ENCODE results near the gene ZNF467. TPM values are rescaled to one million over a fixed set of nuclear protein-coding genes. Genes with fewer than 3 reads are reported as not detected.

The ZNF467 gene
- total RNA-seq, 1 donor from 2014 or later = 6.8 TPM

- DNase-seq (ENCODE audit: extremely low read depth, low read depth, low spot score) = no peak
These were observed 15.0 kb upstream of the ZNF467 start for GRCh38 chr7:149788300-149788851.

GRCh38 chr7:149787428-149788299, 14.3 kb upstream of the ZNF467 start:
- DNase-seq (ENCODE audit: extremely low read depth, low read depth, low spot score) = no peak

GRCh38 chr7:149785983-149786382, 12.6 kb upstream of the ZNF467 start:
- no peak for DNase-seq (ENCODE audit: extremely low read depth, low read depth, low spot score)

GRCh38 chr7:149785402-149785801, 12.0 kb upstream of the ZNF467 start:
- no peak for DNase-seq (ENCODE audit: extremely low read depth, low read depth, low spot score)

- DNase-seq (ENCODE audit: extremely low read depth, low read depth, low spot score) = no peak
These were observed 10.8 kb upstream of the ZNF467 start for GRCh38 chr7:149784251-149784608.

- no peak for DNase-seq (ENCODE audit: extremely low read depth, low read depth, low spot score)
These were observed 10.2 kb upstream of the ZNF467 start for GRCh38 chr7:149783386-149784250.

GRCh38 chr7:149782682-149783345, 9.4 kb upstream of the ZNF467 start:
- DNase-seq (ENCODE audit: extremely low read depth, low read depth, low spot score) = no peak

GRCh38 chr7:149781921-149782320, 8.5 kb upstream of the ZNF467 start:
- DNase-seq (ENCODE audit: extremely low read depth, low read depth, low spot score) = no peak

- no peak for DNase-seq (ENCODE audit: extremely low read depth, low read depth, low spot score)
These were observed 7.4 kb upstream of the ZNF467 start for GRCh38 chr7:149780636-149781419.

- no peak for DNase-seq (ENCODE audit: extremely low read depth, low read depth, low spot score)
These were observed 6.7 kb upstream of the ZNF467 start for GRCh38 chr7:149780056-149780455.

GRCh38 chr7:149779502-149779805, 6.1 kb upstream of the ZNF467 start:
- no peak for DNase-seq (ENCODE audit: extremely low read depth, low read depth, low spot score)

- DNase-seq (ENCODE audit: extremely low read depth, low read depth, low spot score) = no peak
These were observed 5.5 kb upstream of the ZNF467 start for GRCh38 chr7:149778696-149779501.

GRCh38 chr7:149778327-149778637, 4.9 kb upstream of the ZNF467 start:
- DNase-seq (ENCODE audit: extremely low read depth, low read depth, low spot score) = no peak

GRCh38 chr7:149777551-149778326, 4.4 kb upstream of the ZNF467 start:
- DNase-seq (ENCODE audit: extremely low read depth, low read depth, low spot score) = no peak

GRCh38 chr7:149776848-149777407, 3.5 kb upstream of the ZNF467 start:
- no peak for DNase-seq (ENCODE audit: extremely low read depth, low read depth, low spot score)

GRCh38 chr7:149776289-149776688, 2.9 kb upstream of the ZNF467 start:
- DNase-seq (ENCODE audit: extremely low read depth, low read depth, low spot score) = no peak

- DNase-seq (ENCODE audit: extremely low read depth, low read depth, low spot score) = no peak
These were observed 1.8 kb upstream of the ZNF467 start for GRCh38 chr7:149775176-149775556.

GRCh38 chr7:149774237-149775175, 1.1 kb upstream of the ZNF467 start:
- no peak for DNase-seq (ENCODE audit: extremely low read depth, low read depth, low spot score)
